GM12878 (cell line): Measurements from ENCODE around the gene C1QTNF1.

ENCODE experiments used
- BHLHE40 ChIP-seq, 2 experiments: fragments of 450-650 bp in 1 of 2; IDR thresholded peaks; 2 replicates each; pipeline ENCODE4 v1.6.1; 2011 to 2017; ENCODE audit warnings: low read depth in 2 of 2, borderline replicate concordance in 1 of 2, improper control_type of control experiment in 1 of 2, low read length in 1 of 2, mild to moderate bottlenecking in 1 of 2
- CREB1 ChIP-seq: IDR thresholded peaks from 2 replicates; pipeline ENCODE4 v1.6.1; 2012; ENCODE audit warnings: low read depth, mild to moderate bottlenecking, inconsistent platforms
- CTCF ChIP-seq, 3 experiments: IDR thresholded peaks in 2 of 3; conservative IDR thresholded peaks in 1 of 3; 2 replicates each; pipeline ENCODE4 v1.5.1; 2011; ENCODE audit warnings: low read depth in 3 of 3, low read length in 3 of 3, mild to moderate bottlenecking in 3 of 3, control low read depth in 2 of 3, moderate library complexity in 2 of 3, inconsistent platforms in 1 of 3, mixed read lengths in 1 of 3; ENCODE audit not compliant: control insufficient read depth in 2 of 3, insufficient read depth in 1 of 3; ENCODE audit errors: extremely low read depth in 1 of 3
- FOS ChIP-seq: IDR thresholded peaks from 3 replicates; pipeline ENCODE4 v1.6.1; 2011; ENCODE audit warnings: borderline replicate concordance; ENCODE audit not compliant: insufficient read length; ENCODE audit errors: extremely low read depth
- GABPA ChIP-seq: IDR thresholded peaks from 2 replicates; pipeline ENCODE4 v1.6.1; 2014; ENCODE audit warnings: antibody characterized with exemption, low read depth, mild to moderate bottlenecking, inconsistent platforms
- POLR2A ChIP-seq: IDR thresholded peaks from 2 replicates; pipeline ENCODE4 v1.6.1; 2011; ENCODE audit warnings: low read depth, mild to moderate bottlenecking, low read length
- RB1 ChIP-seq: fragments of 450-650 bp; formaldehyde crosslinking; IDR thresholded peaks from 2 replicates; pipeline ENCODE4 v1.6.1; 2017; ENCODE audit warnings: mild to moderate bottlenecking, borderline replicate concordance
- ZBTB40 ChIP-seq: fragments of 450-650 bp; IDR thresholded peaks from 2 replicates; pipeline ENCODE4 v1.6.1; 2016; ENCODE audit warnings: mild to moderate bottlenecking, moderate library complexity, borderline replicate concordance
- ZSCAN29 ChIP-seq: fragments of 450-650 bp; IDR thresholded peaks from 2 replicates; pipeline ENCODE4 v1.6.1; 2017; ENCODE audit warnings: mild to moderate bottlenecking, moderate library complexity

- TF ChIP-seq RB1 (no peak), CREB1 (no peak), BHLHE40 (IDR thresholded peaks at IDR 0.05; ENCODE audit: borderline replicate concordance in 1 of 2, low read depth in 2 of 2, low read length in 1 of 2) (no peak), GABPA (no peak), FOS (no peak), ZBTB40 (no peak), ZSCAN29 (no peak), POLR2A (no peak), CTCF (IDR thresholded peaks at IDR 0.05 in 2 of 3, conservative IDR thresholded peaks at IDR 0.05 in 1 of 3; ENCODE audit: control insufficient read depth in 2 of 3, extremely low read depth in 1 of 3, insufficient read depth in 1 of 3, low read depth in 3 of 3, low read length in 3 of 3) (no peak)
These were observed 726 bp upstream of the C1QTNF1 start for GRCh38 chr17:79023180-79023705.
